GM19438 (cell line): Measurements from ENCODE around the gene FHL1.
"Not testable (repeated sequence)": the region's sequence is repeated elsewhere in the genome, so short reads cannot be mapped to it uniquely, and the experiment has no call there.

Experiments
- ATAC-seq: cut with Tn5 transposase; IDR thresholded peaks from one replicate; pipeline ENCODE4 v1.9.1; 2021; ENCODE audit warnings: low read depth; ENCODE audit not compliant: unreplicated experiment

The FHL1 gene

DNA sequence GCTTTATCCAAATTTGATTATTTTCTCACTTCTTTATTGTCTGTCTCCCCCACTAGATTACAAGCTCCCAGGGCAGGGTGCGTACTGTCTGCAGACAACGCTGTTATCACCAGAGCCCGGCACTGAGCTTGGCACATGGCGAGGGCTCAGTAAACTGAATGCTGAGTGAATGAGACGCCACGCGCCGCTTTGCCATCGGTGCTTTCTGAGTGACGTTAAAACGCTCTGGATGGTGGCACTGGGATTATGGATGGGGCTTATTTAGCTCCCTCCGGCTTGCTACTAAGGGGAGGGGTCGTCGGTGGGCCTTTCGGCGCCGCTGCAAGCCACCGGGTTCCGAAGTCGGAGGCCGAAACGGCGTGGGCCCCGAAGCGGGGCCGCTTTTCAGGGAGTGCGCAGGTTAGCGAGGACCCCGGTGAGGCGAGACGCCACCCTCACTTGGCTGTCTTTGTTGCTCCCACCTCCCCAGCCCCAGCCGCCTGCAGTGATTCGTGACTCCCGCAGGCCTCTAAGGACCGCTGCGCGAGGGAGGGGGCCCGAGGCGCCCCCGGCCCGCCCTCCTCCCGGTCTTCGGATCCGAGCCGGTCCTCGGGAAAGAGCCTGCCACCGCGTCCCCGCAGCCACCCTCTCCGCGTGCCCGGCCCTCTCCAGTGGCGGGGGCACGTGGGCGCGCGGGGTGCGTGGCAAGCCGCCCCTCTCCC is 569 bp upstream of the FHL1 start:
- no peak for ATAC-seq

DNA sequence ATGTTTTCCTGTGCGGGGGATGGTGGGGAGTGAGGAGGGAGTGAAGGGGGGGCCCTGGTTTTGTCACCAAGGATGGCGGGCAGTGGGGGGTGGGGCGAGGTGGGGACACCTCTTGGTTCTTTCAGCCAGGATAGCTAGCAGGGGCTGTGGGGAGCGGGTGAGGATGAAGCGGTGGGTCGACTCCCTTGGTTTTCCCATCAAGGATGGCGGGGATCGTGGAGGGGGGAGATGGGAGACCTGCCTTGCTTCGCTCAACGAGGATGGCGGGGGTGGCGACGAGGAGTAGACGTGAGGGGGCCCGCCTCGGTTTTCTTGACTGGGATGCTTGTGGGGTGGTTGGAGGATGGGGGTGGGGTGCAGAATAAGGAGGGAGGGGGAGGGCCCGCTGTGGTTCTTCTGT is 643 bp downstream of the FHL1 start:
- ATAC-seq, result no peak

DNA sequence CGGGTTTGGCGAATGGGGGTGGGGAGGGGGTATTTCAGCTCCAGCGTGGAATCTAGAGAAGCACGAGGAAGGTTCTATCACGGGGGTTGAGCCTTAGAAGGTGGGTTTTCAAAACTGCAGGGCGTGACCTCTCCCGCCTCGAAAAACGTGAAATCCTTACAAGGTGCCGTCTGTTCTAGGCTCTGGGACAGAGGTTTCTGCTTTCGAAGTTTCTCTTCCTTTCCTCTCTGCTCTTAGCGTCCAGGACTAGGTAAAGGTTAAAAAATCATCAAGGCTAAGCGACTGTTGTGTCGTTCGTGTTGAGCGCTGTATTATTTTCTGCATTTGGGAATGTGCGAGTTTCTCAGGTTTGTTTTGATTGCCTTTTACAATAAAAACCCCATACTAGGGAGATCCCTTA is 1.1 kb downstream of the FHL1 start:
- no peak for ATAC-seq

DNA sequence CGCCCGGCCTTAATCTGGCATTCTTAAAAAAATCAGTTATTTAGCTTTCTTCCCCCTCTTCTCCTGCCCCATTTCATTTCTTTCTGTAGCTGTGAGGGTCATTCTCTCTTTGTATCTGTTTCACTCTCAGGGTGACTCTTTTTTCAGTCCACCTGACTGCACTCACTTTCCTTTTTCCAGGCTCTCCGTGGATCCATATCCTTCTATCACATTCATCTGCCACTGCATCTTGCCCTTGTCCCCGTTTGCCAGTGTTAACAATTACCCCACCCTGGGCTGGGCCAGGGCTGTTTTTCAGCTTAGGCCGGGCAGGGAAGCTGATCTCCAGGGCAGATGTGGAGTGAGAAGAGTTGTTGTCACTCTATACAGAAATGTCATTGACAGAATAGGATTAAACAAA is 7.7 kb downstream of the FHL1 start:
- ATAC-seq, result no peak

- ATAC-seq, result no peak
Observed at GRCh38 chrX:136156560-136157117, 9.3 kb downstream of the FHL1 start.

DNA sequence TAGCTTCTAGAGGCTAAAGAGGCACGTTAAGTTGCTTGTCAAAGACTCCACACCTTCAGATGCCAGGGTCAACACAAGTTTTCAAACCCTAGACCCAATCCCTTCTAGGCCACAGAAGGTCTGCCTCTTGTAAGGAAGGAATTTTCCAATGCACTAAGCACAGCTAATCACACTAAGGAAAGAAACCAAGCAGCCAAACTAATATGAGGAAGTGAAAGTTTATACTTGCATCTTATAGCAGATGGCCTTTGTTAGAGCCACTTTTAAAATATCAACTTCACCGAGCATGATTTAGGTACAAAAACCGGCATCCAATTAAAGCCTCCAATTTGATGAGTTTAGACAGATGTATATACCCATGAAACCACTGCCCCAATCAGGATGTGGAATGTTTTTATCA is 9.9 kb downstream of the FHL1 start:
- ATAC-seq, result no peak

DNA sequence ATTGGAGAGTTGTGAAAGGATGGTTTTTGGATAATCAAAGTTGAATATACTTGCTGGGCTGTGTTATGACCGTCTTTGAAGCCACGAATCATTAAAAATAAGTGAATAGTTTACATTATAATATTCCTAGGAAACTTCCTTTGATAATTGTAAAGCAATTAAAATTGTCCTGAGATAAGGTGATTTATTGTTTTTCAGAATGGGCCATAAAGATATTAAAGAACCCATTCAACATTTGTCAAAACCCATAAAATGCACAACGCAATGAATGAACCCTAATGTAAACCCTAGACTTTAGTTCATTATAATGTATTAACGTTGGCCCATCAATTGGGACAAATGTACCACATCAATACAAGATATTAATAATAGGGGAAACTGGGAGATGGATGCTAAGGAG is 11.4 kb downstream of the FHL1 start:
- no peak for ATAC-seq

DNA sequence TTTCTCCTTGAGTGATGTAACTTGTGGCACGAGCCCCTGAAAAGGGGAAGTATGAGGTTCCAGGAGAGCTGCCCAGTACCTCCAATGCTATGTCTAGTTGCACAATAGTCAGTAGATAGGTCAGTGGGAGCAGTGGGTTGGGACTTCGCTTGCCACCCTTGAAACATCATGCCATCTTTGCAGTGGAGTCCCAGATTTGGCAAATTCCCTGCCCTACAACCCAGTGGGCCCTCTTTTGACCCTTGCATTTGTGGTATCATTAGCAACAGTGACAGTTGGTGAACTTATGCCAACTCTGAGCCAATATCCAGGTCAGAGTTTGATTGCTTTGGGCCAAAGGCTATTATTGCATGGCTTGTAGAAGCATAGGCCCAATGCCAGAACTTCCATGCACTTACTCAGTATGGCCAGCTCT is 12.3 kb downstream of the FHL1 start:
- no peak for ATAC-seq

- ATAC-seq, result no peak
Observed at GRCh38 chrX:136162827-136163570, 15.7 kb downstream of the FHL1 start.

DNA sequence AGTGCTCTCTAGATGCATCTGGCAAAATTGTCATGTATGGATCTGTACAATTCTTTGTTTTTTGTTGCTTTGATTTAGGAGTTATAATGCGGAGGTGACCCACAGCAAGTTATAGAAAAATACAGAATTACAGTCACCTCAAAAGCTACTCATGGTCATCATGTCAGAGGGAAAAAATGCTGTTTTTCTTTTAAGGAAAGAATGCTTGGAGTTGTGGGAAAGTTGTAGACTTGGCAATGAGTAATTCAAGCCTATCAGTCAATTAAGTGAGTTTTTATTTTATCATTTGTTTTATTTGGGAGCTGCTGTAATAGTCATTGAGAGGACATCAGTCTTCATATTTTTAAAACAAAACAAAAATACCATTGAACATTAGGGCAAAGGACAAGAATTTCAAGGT is 16.4 kb downstream of the FHL1 start:
- no peak for ATAC-seq

- ATAC-seq, result no peak
Observed at GRCh38 chrX:136165406-136165805, 18.1 kb downstream of the FHL1 start.

- ATAC-seq, result no peak
Observed at GRCh38 chrX:136166221-136166855, 19.0 kb downstream of the FHL1 start.

- not testable (repeated sequence) for ATAC-seq
Observed at GRCh38 chrX:136167989-136168388, 20.7 kb downstream of the FHL1 start.

DNA sequence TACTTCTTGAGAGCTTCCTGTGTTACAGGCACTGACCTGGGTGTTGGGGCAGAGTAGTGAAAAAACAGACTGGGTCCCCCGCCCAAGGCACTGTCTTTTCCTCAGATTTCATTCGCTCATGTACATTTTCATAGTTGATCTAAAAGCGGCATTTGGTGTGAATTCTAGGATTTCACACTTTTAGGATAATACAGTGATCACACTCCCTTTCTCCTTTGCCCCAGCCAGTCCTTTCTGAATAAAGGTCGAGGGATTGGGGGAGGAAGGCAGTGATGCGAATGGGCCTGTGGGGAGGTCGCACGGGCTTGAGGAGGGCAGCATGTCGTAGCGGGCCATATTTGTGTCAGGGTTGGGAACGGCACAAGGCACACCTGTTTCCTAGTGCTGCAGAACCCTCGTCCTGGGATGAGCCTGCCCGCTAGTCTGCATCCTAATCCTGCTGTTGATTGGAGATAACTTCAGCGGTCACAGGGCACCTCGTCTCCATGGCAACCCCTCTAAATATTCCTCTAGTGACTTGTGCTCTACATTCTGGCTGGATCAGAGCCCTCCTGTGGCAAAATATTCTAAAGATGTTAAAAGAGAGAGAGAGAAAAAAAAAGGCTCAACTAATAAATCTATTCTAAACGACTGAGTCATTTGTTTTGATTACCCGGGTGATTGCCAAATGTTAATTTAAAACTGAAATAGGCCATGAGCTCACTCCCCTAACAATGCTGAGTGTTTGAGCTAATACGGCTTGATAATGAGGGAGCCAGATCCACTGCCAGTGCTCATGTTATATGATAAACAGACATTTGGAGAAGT is 21.8 kb downstream of the FHL1 start:
- ATAC-seq, result no peak

DNA sequence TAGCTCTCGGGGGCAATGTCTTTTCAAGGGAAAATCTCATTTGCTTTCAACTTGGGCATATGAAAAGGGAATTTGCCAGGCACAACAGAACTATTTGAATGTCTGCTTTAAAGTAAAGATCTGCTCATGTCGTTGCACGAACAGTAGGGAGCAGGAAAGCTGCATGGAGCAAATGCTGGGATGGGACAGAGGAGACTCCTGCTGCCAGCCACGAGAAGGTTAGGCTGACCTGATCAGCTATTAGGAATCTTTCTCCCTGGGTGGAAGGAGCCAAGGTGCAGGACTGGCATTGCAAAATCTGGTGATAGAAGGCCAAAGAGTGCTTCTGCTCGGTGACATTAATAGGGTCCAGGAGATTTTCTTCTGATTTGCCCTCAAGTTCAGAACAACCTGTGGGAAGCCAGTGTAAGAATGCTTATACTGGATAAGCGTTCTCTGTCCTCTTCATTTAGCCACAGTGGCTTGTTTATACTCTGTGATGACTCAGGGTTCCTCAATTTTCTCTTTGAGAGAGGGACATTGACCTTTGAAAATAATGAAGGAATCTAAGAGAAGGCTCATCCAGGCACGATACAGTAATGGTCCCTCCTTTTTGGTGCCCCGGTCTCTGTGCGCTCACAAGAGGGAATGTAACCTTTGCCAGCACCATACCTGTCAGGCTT is 22.9 kb downstream of the FHL1 start:
- ATAC-seq, result no peak

DNA sequence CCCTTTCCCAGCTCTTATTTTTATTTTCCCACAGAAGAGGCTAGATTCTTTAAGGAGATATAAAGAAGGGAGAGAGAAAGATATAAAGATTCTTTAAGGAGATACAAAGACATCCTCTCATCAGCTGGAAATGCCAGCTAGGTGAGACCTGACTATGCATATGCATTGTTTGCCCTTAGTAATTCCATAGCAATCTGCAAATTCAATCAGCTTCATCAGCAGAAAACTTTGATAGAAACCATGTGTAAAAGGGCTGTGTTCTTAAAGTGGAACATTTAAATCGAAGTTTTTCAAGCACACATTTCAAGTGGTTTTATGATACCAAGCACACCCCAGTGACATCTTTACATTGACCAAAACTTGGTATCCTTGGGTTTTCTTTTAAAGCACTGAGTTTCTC is 24.1 kb downstream of the FHL1 start:
- no peak for ATAC-seq

- ATAC-seq, result no peak
Observed at GRCh38 chrX:136176399-136176825, 29.1 kb downstream of the FHL1 start.

- no peak for ATAC-seq
Observed at GRCh38 chrX:136179133-136179532, 31.8 kb downstream of the FHL1 start.

DNA sequence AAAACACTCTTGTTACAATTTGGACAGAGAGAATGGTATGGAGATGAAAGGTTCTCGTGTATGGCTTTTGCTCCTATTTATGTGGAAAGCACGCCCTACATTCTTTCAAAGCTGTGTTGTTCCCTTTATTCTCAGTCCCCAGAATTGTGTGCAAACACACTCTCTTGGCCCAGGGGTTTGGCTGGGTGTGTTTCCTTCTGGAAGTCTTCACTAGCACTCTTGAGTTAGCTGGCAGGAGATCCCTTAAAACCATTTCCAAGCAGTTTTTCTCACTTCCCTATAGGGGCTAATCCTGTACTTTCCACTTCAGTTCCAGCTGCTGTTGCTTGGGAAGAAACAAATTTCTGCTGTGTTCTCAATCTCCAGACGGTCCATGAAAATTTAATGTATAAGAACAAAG is 35.1 kb downstream of the FHL1 start:
- no peak for ATAC-seq

DNA sequence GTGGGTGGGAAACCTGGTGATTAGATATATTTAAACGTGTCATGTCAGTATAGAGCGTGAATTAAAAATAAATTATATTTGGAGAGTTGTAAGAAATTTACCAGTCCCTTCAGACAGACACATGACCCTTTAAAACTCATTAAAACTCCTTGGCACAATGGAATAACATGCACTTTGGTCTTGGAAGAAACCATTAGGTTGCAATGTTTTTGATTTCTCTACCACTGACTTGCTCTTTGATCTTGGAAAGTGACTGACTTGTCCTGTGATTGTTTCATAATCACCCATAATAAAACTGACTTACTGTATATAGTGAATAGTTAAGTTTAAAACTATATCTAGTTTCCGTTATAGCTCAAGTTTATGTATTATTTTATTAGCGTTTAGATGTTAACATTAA is 35.8 kb downstream of the FHL1 start:
- no peak for ATAC-seq
